Amniotic epithelial cell (primary cell): ENCODE results near the gene RDM1.

ENCODE experiments used
- DNase-seq: peaks from one replicate; pipeline ENCODE4 v3.0.0-alpha.2; 2010; ENCODE audit warnings: low read depth

Gene RDM1

DNA sequence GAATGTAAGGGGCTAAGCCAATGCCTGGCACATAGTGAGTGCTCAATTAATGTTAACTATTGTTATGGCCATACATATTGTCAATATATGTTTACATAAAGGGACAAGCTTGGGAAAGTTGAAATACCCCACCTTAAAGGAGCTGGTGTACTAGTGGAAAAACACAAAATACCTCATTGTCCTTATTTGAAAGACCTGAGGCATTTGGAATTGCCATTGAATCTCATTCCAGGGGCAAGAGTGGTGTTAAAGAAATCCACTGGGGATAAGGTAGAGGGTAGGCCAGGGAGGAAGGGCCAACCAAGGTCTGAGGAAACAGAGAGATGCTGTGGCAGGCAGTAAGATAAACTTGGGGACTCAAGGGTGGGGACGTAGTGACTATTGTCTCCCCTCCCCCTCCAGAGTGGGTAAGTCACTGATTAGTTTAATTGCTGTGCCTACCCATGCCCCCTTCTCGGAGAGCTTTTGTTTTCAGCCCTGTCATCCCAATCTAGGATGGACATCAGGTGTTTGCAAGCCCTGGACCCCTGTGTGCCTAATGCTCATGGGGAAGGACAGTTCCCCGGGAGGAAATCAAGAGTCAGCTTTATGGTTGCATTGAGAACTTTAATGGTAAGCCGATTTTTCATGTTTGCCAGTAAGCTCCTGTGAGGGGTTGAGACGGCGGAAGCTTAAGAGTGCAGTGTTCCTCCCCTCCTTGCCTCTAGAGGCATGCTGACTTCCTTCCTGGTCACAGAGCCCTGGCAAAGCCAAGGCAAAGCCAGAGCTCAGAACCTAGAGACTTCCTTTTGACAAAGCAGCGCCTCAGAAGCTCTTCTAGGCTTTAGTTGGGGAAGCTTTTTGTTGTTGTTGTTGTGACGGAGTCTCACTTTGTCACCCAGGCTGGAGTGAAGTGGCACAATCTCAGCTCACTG, 59.4 kb downstream of the RDM1 start:
- DNase-seq: no peak

DNA sequence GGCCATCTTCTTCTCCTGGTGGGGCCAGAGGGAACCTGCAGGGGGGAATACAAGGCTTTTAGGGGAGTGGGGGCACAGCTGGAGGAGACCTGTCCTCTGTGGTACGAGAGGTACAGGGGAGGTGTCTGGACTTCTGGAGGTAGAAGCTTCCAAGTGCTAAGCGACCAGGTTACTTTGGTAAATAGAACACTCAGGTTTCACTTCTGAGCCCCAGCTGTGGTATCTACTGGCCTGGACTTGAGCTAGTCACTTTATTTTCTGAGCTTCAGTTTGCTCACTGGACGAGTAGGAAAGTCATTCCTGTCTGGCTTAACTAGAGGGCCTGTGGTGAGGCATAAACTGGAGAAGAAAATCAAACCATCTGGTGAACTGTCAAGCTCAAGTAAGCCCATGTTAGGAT, 61.8 kb downstream of the RDM1 start, which contains the start of gene HEATR9:
TSS of gene HEATR9 (minus strand) at position 155 of the 400 bp plus-strand sequence. CDS start at position 6, 149 bp downstream.
- DNase-seq: no peak
